Adipocyte (in vitro differentiated cells): ENCODE results near the gene ENHO.

Experiments used
- DNase-seq: peaks from one replicate; pipeline ENCODE4 v3.0.0-alpha.2; 2015; ENCODE audit warnings: low read depth
- H3K27me3 ChIP-seq: replicated peaks from 2 replicates; pipeline ENCODE4 v1.7.0; 2013; ENCODE audit warnings: mild to moderate bottlenecking, low read length, moderate library complexity; ENCODE audit not compliant: control insufficient read depth, insufficient read depth
- H3K36me3 ChIP-seq: 2 replicates; pipeline ENCODE4 v1.7.0; 2013; ENCODE audit warnings: low read length, mild to moderate bottlenecking, moderate library complexity; ENCODE audit not compliant: control insufficient read depth, insufficient read depth, severe bottlenecking
- H3K4me1 ChIP-seq: 2 replicates; pipeline ENCODE4 v1.7.0; 2013; ENCODE audit warnings: mild to moderate bottlenecking, low read length, moderate library complexity; ENCODE audit not compliant: control insufficient read depth, insufficient read depth
- H3K4me3 ChIP-seq: 2 replicates; pipeline ENCODE4 v1.7.0; 2013; ENCODE audit warnings: mild to moderate bottlenecking, low read length, moderate library complexity
- H3K9ac ChIP-seq: 2 replicates; pipeline ENCODE4 v1.7.0; 2013; ENCODE audit warnings: mild to moderate bottlenecking, low read length, moderate library complexity
- H3K9me3 ChIP-seq: 2 replicates; pipeline ENCODE4 v1.7.0; 2013; ENCODE audit warnings: mild to moderate bottlenecking, low read length, moderate library complexity; ENCODE audit not compliant: control insufficient read depth

The ENHO gene

GRCh38 chr9:34563262-34563661 is 40.5 kb upstream of the ENHO start:
- Histone ChIP-seq H3K4me1 (peaks cover 16% of the 10 kb centered on the region), H3K36me3 (peaks cover 4% of the 10 kb centered on the region), H3K9me3 (peaks cover 3% of the 10 kb centered on the region), H3K4me3 (no peak overlapping the region), H3K9ac (no peak overlapping the region), H3K27me3 (peaks cover 13% of the 10 kb centered on the region)
- no peak for DNase-seq

GRCh38 chr9:34562135-34562745 is 39.5 kb upstream of the ENHO start:
- peaks cover 7% of the 10 kb centered on the region for H3K36me3 ChIP-seq
- no peak overlapping the region for H3K9ac ChIP-seq
- peaks cover 16% of the 10 kb centered on the region for H3K4me1 ChIP-seq
- H3K9me3 ChIP-seq, result peaks cover 3% of the 10 kb centered on the region
- H3K4me3 ChIP-seq, result no peak overlapping the region
- no peak for DNase-seq
- peaks cover 8% of the 10 kb centered on the region for H3K27me3 ChIP-seq

GRCh38 chr9:34560599-34561214 is 37.9 kb upstream of the ENHO start:
- peaks cover 16% of the 10 kb centered on the region for H3K4me1 ChIP-seq
- peaks cover 7% of the 10 kb centered on the region for H3K36me3 ChIP-seq
- peaks cover 3% of the 10 kb centered on the region for H3K9me3 ChIP-seq
- H3K27me3 ChIP-seq, result no peaks in the 10 kb centered on the region
- H3K4me3 ChIP-seq, result no peak overlapping the region
- no peak overlapping the region for H3K9ac ChIP-seq
- DNase-seq, result no peak

GRCh38 chr9:34559624-34560455 is 37.0 kb upstream of the ENHO start:
- no peak overlapping the region for H3K4me3 ChIP-seq
- DNase-seq, result peak; percentile 65
- peaks cover 7% of the 10 kb centered on the region for H3K36me3 ChIP-seq
- H3K4me1 ChIP-seq, result peaks cover 22% of the 10 kb centered on the region
- peaks cover 3% of the 10 kb centered on the region for H3K9me3 ChIP-seq
- H3K27me3 ChIP-seq, result peaks cover 2% of the 10 kb centered on the region
- H3K9ac ChIP-seq, result peak overlapping the region; percentile 31

GRCh38 chr9:34558919-34559623 is 36.3 kb upstream of the ENHO start:
- peaks cover 22% of the 10 kb centered on the region for H3K4me1 ChIP-seq
- H3K9ac ChIP-seq, result no peak overlapping the region
- peaks cover 3% of the 10 kb centered on the region for H3K9me3 ChIP-seq
- H3K36me3 ChIP-seq, result peaks cover 7% of the 10 kb centered on the region
- peaks cover 2% of the 10 kb centered on the region for H3K27me3 ChIP-seq
- no peak for DNase-seq
- H3K4me3 ChIP-seq, result no peak overlapping the region

GRCh38 chr9:34558364-34558763 is 35.6 kb upstream of the ENHO start:
- no peak overlapping the region for H3K9ac ChIP-seq
- H3K27me3 ChIP-seq, result peaks cover 2% of the 10 kb centered on the region
- no peak overlapping the region for H3K4me3 ChIP-seq
- H3K9me3 ChIP-seq, result peaks cover 3% of the 10 kb centered on the region
- DNase-seq, result no peak
- peaks cover 22% of the 10 kb centered on the region for H3K4me1 ChIP-seq
- peaks cover 7% of the 10 kb centered on the region for H3K36me3 ChIP-seq

- Histone ChIP-seq H3K36me3 (peaks cover 7% of the 10 kb centered on the region), H3K4me3 (no peak overlapping the region), H3K9ac (no peak overlapping the region), H3K27me3 (peaks cover 7% of the 10 kb centered on the region), H3K4me1 (peaks cover 22% of the 10 kb centered on the region), H3K9me3 (peaks cover 3% of the 10 kb centered on the region)
- DNase-seq, result no peak
Measured at GRCh38 chr9:34557426-34558321, 34.9 kb upstream of the ENHO start.

- peaks cover 3% of the 10 kb centered on the region for H3K36me3 ChIP-seq
- H3K27me3 ChIP-seq, result peaks cover 7% of the 10 kb centered on the region
- H3K9me3 ChIP-seq, result no peaks in the 10 kb centered on the region
- no peak for DNase-seq
- H3K9ac ChIP-seq, result no peak overlapping the region
- H3K4me3 ChIP-seq, result no peak overlapping the region
- H3K4me1 ChIP-seq, result peaks cover 22% of the 10 kb centered on the region
Measured at GRCh38 chr9:34556949-34557348, 34.2 kb upstream of the ENHO start.

GRCh38 chr9:34555936-34556525 is 33.2 kb upstream of the ENHO start:
- H3K9ac ChIP-seq, result no peak overlapping the region
- H3K36me3 ChIP-seq, result peaks cover 3% of the 10 kb centered on the region
- peaks cover 7% of the 10 kb centered on the region for H3K27me3 ChIP-seq
- no peak overlapping the region for H3K4me3 ChIP-seq
- H3K9me3 ChIP-seq, result no peaks in the 10 kb centered on the region
- no peak for DNase-seq
- peaks cover 22% of the 10 kb centered on the region for H3K4me1 ChIP-seq

- Histone ChIP-seq H3K9me3 (no peaks in the 10 kb centered on the region), H3K36me3 (peaks cover 3% of the 10 kb centered on the region), H3K27me3 (peaks cover 7% of the 10 kb centered on the region), H3K4me1 (peaks cover 19% of the 10 kb centered on the region), H3K4me3 (no peak overlapping the region), H3K9ac (no peak overlapping the region)
- no peak for DNase-seq
Measured at GRCh38 chr9:34555500-34555899, 32.7 kb upstream of the ENHO start.
